ENCODE measurements around the gene TECR. TPM values are rescaled to one million over a fixed set of nuclear protein-coding genes. Genes with fewer than 3 reads are reported as not detected.
A peak's percentile ranks its signal among the peaks of the same experiment; 100 is the strongest.

Gene TECR
- total RNA-seq, 1 experiment from 2014 or later, result 294 TPM

DNA sequence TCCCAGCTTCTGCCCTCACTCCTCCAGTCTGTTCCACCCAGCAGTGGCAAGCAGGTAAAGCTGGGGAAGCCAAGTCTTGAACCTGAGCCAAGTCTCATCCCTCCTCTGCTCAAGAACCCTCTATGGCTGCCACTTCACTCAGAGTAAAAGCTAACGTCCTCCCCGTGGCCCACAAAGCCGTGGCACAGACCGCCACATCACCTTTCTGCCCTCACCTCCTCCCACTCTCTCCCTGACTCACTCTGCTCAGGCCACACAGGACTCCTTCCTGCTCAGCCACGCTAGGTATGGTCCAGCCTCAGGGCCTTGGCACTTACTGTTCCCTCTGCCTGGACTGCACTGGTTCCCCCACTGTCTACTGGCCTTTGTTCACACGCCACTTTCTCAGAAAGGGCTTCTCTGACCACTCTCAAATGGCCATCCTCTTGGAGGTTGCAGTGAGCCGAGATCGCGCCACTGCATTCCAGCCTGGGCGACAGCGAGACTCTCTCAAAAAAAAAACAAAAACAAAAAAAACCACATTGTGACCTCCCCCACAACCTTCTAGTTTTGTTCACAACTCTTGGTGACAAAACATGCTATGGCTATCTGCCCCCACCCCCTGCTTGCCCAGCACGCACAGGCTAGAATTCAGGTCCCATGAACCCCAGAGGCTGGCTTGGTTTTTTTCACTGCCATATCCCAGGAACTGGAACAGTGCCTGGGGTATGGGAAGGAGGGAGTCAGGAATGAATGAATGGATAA, 26.7 kb downstream of the TECR start:
- BruUV-seq (replicated peaks), result no TSS peak
- ChIA-PET CTCF (interaction anchor here (0.7 to 1.2 kb wide), 4 partner anchors 24 to 85 kb away, joined by 3 to 11 read pairs (median 4); no protein-coding TSS in a partner anchor), POLR2A (ENCODE audit: unreplicated experiment) (interaction anchor here (0.5 to 0.7 kb wide), 3 partner anchors 38 to 365 kb away, joined by 3 to 6 read pairs (median 3); partner anchors contain the start of gene DNAJB1)
- Histone ChIP-seq H3K9me2 (ENCODE audit: insufficient read depth) (no peaks in the 10 kb centered on the region), H3K4me3 (no peak overlapping the region), H3K9me3 (ENCODE audit: insufficient read depth, low read depth) (no peaks in the 10 kb centered on the region), H3F3A (ENCODE audit: insufficient read depth, low read depth) (peaks cover 21% of the 10 kb centered on the region), H3K79me2 (ENCODE audit: low read depth) (peaks cover 72% of the 10 kb centered on the region), H4K20me1 (ENCODE audit: insufficient read depth) (peaks cover 43% of the 10 kb centered on the region), H3K4me1 (replicated peaks; ENCODE audit: insufficient read depth) (peaks cover 11% of the 10 kb centered on the region), H3K36me3 (ENCODE audit: low read depth) (no peaks in the 10 kb centered on the region), H3K27ac (0 out of 2 replicates have a peak overlapping the region, but pooled peaks have one; percentile 1), H2AFZ (no peak overlapping the region), H3K4me2 (peak overlapping the region; percentile 52), H3K27me3 (ENCODE audit: insufficient read depth, low read depth) (no peaks in the 10 kb centered on the region)
- DNase-seq, result peak in 1 of 2 experiments; percentile 42
- TF ChIP-seq, protein P1, sequence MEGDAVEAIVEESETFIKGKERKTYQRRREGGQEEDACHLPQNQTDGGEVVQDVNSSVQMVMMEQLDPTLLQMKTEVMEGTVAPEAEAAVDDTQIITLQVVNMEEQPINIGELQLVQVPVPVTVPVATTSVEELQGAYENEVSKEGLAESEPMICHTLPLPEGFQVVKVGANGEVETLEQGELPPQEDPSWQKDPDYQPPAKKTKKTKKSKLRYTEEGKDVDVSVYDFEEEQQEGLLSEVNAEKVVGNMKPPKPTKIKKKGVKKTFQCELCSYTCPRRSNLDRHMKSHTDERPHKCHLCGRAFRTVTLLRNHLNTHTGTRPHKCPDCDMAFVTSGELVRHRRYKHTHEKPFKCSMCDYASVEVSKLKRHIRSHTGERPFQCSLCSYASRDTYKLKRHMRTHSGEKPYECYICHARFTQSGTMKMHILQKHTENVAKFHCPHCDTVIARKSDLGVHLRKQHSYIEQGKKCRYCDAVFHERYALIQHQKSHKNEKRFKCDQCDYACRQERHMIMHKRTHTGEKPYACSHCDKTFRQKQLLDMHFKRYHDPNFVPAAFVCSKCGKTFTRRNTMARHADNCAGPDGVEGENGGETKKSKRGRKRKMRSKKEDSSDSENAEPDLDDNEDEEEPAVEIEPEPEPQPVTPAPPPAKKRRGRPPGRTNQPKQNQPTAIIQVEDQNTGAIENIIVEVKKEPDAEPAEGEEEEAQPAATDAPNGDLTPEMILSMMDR (conservative IDR thresholded peaks at IDR 0.05), result no peak
- TF ChIP-seq EZH2 (IDR thresholded peaks at IDR 0.05; ENCODE audit: low read depth), result no peak
- intact Hi-C loops (cut with micrococcal nuclease; ENCODE audit: unreplicated experiment), result loop anchor here (1.0 kb wide), 1 partner anchor 38 kb away; the partner anchor contains the start of gene DNAJB1

GRCh38 chr19:14556662-14557188, 27.3 kb downstream of the TECR start:
- Histone ChIP-seq H4K20me1 (ENCODE audit: insufficient read depth) (peaks cover 43% of the 10 kb centered on the region), H3K4me3 (no peak overlapping the region), H3K4me1 (replicated peaks; ENCODE audit: insufficient read depth) (0 out of 2 replicates have a peak, but pooled peaks cover 6% of the 10 kb centered on the region), H3K27ac (0 out of 2 replicates have a peak overlapping the region, but pooled peaks have one; percentile 1), H3K36me3 (ENCODE audit: low read depth) (no peaks in the 10 kb centered on the region), H2AFZ (no peak overlapping the region), H3K79me2 (ENCODE audit: low read depth) (peaks cover 70% of the 10 kb centered on the region), H3K27me3 (ENCODE audit: insufficient read depth, low read depth) (no peaks in the 10 kb centered on the region), H3K9me3 (ENCODE audit: insufficient read depth, low read depth) (no peaks in the 10 kb centered on the region), H3K4me2 (peak overlapping the region; percentile 52), H3K9me2 (ENCODE audit: insufficient read depth) (no peaks in the 10 kb centered on the region), H3F3A (ENCODE audit: insufficient read depth, low read depth) (peaks cover 17% of the 10 kb centered on the region)
- no TSS peak for BruUV-seq (replicated peaks)
- TF ChIP-seq, protein P1 (conservative IDR thresholded peaks at IDR 0.05), result peak; percentile 97
- TF ChIP-seq EZH2 (IDR thresholded peaks at IDR 0.05; ENCODE audit: low read depth), result no peak
- ChIA-PET POLR2A (ENCODE audit: unreplicated experiment) (interaction anchor here (0.7 kb wide), 2 partner anchors 38 to 130 kb away, joined by 3 to 6 read pairs; partner anchors contain the start of gene DNAJB1), CTCF (interaction anchor here (0.7 to 1.2 kb wide), 4 partner anchors 24 to 84 kb away, joined by 3 to 11 read pairs (median 4); no protein-coding TSS in a partner anchor)
- intact Hi-C loops (cut with micrococcal nuclease; ENCODE audit: unreplicated experiment), result loop anchor here (1.0 kb wide), 1 partner anchor 38 kb away; the partner anchor contains the start of gene DNAJB1
- DNase-seq, result peak; percentile 59 to 77

DNA sequence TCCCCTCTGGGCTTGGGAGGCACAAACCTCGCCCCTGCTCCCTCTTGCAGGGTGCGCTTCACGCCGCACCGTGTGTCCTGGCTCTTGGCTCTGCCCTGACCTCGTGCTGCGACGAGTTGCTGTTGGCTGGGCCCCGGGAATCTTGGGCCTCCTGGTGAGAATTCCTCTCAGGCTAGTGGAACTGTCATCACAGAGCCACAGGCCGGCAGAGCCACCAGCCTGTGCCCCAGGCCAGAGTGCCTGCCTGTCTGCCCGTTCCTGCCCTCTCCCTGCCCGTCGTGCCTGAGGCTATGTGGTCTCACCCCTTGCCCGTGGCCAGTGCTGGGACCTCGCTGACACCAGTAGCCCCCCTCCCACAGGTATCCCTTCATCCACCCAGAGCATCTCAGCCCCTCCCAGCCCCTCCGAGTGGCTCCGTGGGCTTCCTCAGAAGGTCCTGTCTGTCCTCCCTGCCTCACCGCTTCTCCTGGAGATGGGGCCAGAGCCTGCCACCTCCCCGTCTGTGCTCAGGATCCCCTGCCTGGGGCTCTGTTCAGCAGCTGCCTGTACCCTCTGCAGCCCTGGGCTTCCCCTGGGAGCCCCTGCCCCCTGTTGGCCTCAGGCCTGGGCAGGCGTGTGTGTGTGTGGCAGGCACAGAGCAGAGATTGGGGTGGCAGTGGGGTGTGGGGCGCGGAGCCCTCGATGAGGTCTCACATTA, 29.1 kb downstream of the TECR start:
- H3K4me1 ChIP-seq (replicated peaks; ENCODE audit: insufficient read depth), result 0 out of 2 replicates have a peak, but pooled peaks cover 6% of the 10 kb centered on the region
- DNase-seq, result no peak
- H3K4me2 ChIP-seq, result no peak overlapping the region
- no peak overlapping the region for H3K4me3 ChIP-seq
- H3K36me3 ChIP-seq (ENCODE audit: low read depth), result peaks cover 2% of the 10 kb centered on the region; the same call in 1 of the 2 replicates
- H3K27me3 ChIP-seq (ENCODE audit: insufficient read depth, low read depth), result no peaks in the 10 kb centered on the region
- no TSS peak for BruUV-seq (replicated peaks)
- H3K27ac ChIP-seq, result no peak overlapping the region
- TF ChIP-seq, protein P1 (conservative IDR thresholded peaks at IDR 0.05), result no peak
- TF ChIP-seq EZH2 (IDR thresholded peaks at IDR 0.05; ENCODE audit: low read depth), result no peak
- POLR2A ChIA-PET (ENCODE audit: unreplicated experiment), result no interaction called here
- no peaks in the 10 kb centered on the region for H3K9me3 ChIP-seq (ENCODE audit: insufficient read depth, low read depth)
- peaks cover 40% of the 10 kb centered on the region for H4K20me1 ChIP-seq (ENCODE audit: insufficient read depth)
- peaks cover 70% of the 10 kb centered on the region for H3K79me2 ChIP-seq (ENCODE audit: low read depth)
- CTCF ChIA-PET, result no interaction called here
- H3F3A ChIP-seq (ENCODE audit: insufficient read depth, low read depth), result peaks cover 17% of the 10 kb centered on the region
- H3K9me2 ChIP-seq (ENCODE audit: insufficient read depth), result no peaks in the 10 kb centered on the region
- intact Hi-C loops (cut with micrococcal nuclease; ENCODE audit: unreplicated experiment), result no loop called here
- no peak overlapping the region for H2AFZ ChIP-seq
